Fibroblast of mammary gland (primary cell): ENCODE measurements around the gene ICAM3.

Source experiments
- DNase-seq: peaks from one replicate; pipeline ENCODE4 v3.0.0-alpha.2; 2010; ENCODE audit warnings: low read depth
- H3K4me3 ChIP-seq: 2 replicates; pipeline ENCODE4 v1.5.1; 2011; ENCODE audit warnings: low read depth, mild to moderate bottlenecking, low read length, moderate library complexity; ENCODE audit not compliant: control insufficient read depth
- CTCF ChIP-seq: conservative IDR thresholded peaks from 2 replicates; pipeline ENCODE4 v1.5.1; 2011; ENCODE audit warnings: low read depth, low read length, inconsistent platforms; ENCODE audit not compliant: control insufficient read depth, insufficient read depth

Gene ICAM3

DNA sequence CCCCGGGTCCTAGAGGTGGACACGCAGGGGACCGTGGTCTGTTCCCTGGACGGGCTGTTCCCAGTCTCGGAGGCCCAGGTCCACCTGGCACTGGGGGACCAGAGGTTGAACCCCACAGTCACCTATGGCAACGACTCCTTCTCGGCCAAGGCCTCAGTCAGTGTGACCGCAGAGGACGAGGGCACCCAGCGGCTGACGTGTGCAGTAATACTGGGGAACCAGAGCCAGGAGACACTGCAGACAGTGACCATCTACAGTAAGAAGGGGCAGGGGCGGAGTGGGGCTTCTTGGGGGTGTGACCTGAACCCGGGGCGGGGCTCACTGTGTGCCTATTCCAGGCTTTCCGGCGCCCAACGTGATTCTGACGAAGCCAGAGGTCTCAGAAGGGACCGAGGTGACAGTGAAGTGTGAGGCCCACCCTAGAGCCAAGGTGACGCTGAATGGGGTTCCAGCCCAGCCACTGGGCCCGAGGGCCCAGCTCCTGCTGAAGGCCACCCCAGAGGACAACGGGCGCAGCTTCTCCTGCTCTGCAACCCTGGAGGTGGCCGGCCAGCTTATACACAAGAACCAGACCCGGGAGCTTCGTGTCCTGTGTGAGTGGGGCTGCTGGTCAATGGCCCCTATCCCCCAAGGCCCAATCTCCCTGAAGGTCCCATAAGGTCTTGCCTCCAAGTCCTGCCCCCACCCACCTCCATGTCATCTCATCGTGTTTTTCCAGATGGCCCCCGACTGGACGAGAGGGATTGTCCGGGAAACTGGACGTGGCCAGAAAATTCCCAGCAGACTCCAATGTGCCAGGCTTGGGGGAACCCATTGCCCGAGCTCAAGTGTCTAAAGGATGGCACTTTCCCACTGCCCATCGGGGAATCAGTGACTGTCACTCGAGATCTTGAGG lies 55.1 kb downstream of the ICAM3 start:
- no peak for TF ChIP-seq CTCF
- no peak for DNase-seq
- H3K4me3 ChIP-seq, result no peak overlapping the region
